PFSK-1 (cell line): ENCODE data around the gene G3BP1.

Experiments
- FOXP2 ChIP-seq: optimal IDR thresholded peaks from 2 replicates; pipeline ENCODE3; 2011; ENCODE audit warnings: borderline replicate concordance, control low read depth, inconsistent platforms; ENCODE audit not compliant: insufficient read depth; ENCODE audit errors: extremely low read length, extremely low read depth
- POLR2AphosphoS5 ChIP-seq: IDR thresholded peaks from 2 replicates; pipeline ENCODE4 v1.6.1; 2012; ENCODE audit warnings: low read depth, mild to moderate bottlenecking, control low read depth, low read length, moderate library complexity
- SIN3A ChIP-seq: IDR thresholded peaks from 2 replicates; pipeline ENCODE4 v1.6.1; 2012; ENCODE audit warnings: mild to moderate bottlenecking, low read length, moderate library complexity, borderline replicate concordance; ENCODE audit not compliant: insufficient read depth
- TAF1 ChIP-seq: IDR thresholded peaks from 2 replicates; pipeline ENCODE4 v1.6.1; 2012; ENCODE audit warnings: low read length, control low read depth, borderline replicate concordance; ENCODE audit not compliant: insufficient read depth
- TF ChIP-seq, protein P1 (sequence below), 2 experiments: IDR thresholded peaks; 2 replicates each; pipeline versions ENCODE4 v1.6.1 to v1.8.0; 2011 to 2012; ENCODE audit warnings: low read depth in 2 of 2, low read length in 2 of 2, control low read depth in 1 of 2, inconsistent platforms in 1 of 2, mild to moderate bottlenecking in 1 of 2, moderate library complexity in 1 of 2; ENCODE audit not compliant: insufficient read depth in 1 of 2

Gene G3BP1

DNA sequence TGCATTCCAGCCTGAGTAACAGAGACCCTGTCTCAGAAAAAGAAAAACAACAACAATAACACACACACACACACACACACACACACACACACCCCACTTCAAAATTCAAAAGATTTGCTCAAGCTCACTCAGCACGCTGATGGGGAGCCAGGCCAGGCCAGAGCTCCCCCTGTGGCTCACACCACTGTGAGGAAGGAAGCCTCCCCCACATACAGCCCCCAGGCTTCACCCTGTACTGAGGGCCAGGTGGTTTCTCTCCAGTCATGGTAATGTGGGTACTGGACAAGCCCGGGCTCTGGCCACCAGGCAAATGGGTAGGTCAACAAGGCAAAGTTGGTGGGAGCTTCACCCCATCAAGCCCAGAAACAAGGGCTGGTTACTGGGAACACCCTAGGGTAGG is 32.4 kb upstream of the G3BP1 start:
- no peak for TF ChIP-seq POLR2AphosphoS5

DNA sequence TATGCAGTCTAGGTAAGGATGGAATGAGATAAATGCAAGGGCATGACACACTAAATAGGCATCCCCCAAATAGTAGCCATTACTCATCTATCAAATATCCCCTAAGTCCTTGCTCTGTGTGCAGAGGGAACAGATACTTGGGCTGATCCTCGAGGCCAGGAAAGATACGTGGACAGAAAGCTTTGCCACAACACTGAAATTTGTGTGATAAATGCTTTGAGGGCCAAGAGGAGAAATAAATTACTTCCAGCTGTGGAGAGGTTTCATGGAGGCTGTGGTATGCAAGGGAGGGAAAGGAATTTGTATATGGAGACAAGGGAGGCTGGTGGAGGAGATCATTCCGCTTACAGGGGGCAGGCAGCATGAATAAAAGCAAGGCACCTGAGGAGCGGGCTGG is 31.8 kb upstream of the G3BP1 start:
- TF ChIP-seq FOXP2: no peak
- TF ChIP-seq, protein P1, sequence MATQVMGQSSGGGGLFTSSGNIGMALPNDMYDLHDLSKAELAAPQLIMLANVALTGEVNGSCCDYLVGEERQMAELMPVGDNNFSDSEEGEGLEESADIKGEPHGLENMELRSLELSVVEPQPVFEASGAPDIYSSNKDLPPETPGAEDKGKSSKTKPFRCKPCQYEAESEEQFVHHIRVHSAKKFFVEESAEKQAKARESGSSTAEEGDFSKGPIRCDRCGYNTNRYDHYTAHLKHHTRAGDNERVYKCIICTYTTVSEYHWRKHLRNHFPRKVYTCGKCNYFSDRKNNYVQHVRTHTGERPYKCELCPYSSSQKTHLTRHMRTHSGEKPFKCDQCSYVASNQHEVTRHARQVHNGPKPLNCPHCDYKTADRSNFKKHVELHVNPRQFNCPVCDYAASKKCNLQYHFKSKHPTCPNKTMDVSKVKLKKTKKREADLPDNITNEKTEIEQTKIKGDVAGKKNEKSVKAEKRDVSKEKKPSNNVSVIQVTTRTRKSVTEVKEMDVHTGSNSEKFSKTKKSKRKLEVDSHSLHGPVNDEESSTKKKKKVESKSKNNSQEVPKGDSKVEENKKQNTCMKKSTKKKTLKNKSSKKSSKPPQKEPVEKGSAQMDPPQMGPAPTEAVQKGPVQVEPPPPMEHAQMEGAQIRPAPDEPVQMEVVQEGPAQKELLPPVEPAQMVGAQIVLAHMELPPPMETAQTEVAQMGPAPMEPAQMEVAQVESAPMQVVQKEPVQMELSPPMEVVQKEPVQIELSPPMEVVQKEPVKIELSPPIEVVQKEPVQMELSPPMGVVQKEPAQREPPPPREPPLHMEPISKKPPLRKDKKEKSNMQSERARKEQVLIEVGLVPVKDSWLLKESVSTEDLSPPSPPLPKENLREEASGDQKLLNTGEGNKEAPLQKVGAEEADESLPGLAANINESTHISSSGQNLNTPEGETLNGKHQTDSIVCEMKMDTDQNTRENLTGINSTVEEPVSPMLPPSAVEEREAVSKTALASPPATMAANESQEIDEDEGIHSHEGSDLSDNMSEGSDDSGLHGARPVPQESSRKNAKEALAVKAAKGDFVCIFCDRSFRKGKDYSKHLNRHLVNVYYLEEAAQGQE (IDR thresholded peaks at IDR 0.05; ENCODE audit: insufficient read depth in 1 of 2, low read depth in 2 of 2, low read length in 2 of 2): no peak
- no peak for TF ChIP-seq TAF1
- TF ChIP-seq POLR2AphosphoS5: no peak
- TF ChIP-seq SIN3A: no peak

- TF ChIP-seq TAF1 (no peak), SIN3A (peak; percentile 69; the same call in 1 of the 2 replicates), POLR2AphosphoS5 (peak; percentile 39; the same call in 1 of the 2 replicates), FOXP2 (no peak)
- TF ChIP-seq, protein P1 (IDR thresholded peaks at IDR 0.05; ENCODE audit: insufficient read depth in 1 of 2, low read depth in 2 of 2, low read length in 2 of 2): no peak
These were observed 31.3 kb upstream of the G3BP1 start for GRCh38 chr5:151740336-151740942.

- TF ChIP-seq FOXP2 (no peak), POLR2AphosphoS5 (no peak), SIN3A (no peak), TAF1 (no peak)
- TF ChIP-seq, protein P1 (IDR thresholded peaks at IDR 0.05; ENCODE audit: insufficient read depth in 1 of 2, low read depth in 2 of 2, low read length in 2 of 2): no peak
These were observed 30.8 kb upstream of the G3BP1 start for GRCh38 chr5:151740958-151741373.

- TF ChIP-seq, protein P1 (IDR thresholded peaks at IDR 0.05; ENCODE audit: insufficient read depth in 1 of 2, low read depth in 2 of 2, low read length in 2 of 2): no peak
- TF ChIP-seq POLR2AphosphoS5 (no peak), SIN3A (no peak), TAF1 (no peak), FOXP2 (no peak)
These were observed 29.9 kb upstream of the G3BP1 start for GRCh38 chr5:151741678-151742423.
